Mesenchymal stem cell (in vitro differentiated cells and primary cell): ENCODE data around the gene LKAAEAR1.
A peak's percentile ranks its signal among the peaks of the same experiment; 100 is the strongest.

Experiments
- DNase-seq: peaks from one replicate; pipeline ENCODE4 v3.0.0-alpha.2; 2013
- H2AFZ ChIP-seq: one replicate; pipeline ENCODE4 v1.6.1; 2013; ENCODE audit warnings: low read depth, mild to moderate bottlenecking, control low read depth, inconsistent platforms, low read length, moderate library complexity
- H2AK5ac ChIP-seq: 2 replicates; pipeline ENCODE4 v1.6.1; 2013; ENCODE audit warnings: low read length, moderate library complexity, mild to moderate bottlenecking, inconsistent platforms; ENCODE audit not compliant: severe bottlenecking
- H2BK120ac ChIP-seq: one replicate; pipeline ENCODE4 v1.6.1; 2013; ENCODE audit warnings: low read depth, mild to moderate bottlenecking, inconsistent platforms, low read length, moderate library complexity
- H2BK12ac ChIP-seq, 2 experiments: one replicate each; pipeline ENCODE4 v1.6.1; 2013; ENCODE audit warnings: inconsistent platforms in 2 of 2, low read length in 2 of 2, mild to moderate bottlenecking in 2 of 2, moderate library complexity in 2 of 2, control low read depth in 1 of 2
- H2BK15ac ChIP-seq: one replicate; pipeline ENCODE4 v1.6.1; 2013; ENCODE audit warnings: mild to moderate bottlenecking, low read depth, inconsistent platforms; ENCODE audit not compliant: poor library complexity, severe bottlenecking
- H2BK5ac ChIP-seq: 2 replicates; pipeline ENCODE4 v1.6.1; 2013; ENCODE audit warnings: low read depth, mild to moderate bottlenecking, low read length, control low read depth, inconsistent platforms; ENCODE audit not compliant: poor library complexity, severe bottlenecking
- H3K14ac ChIP-seq, 2 experiments: one replicate each; pipeline ENCODE4 v1.6.1; 2013; ENCODE audit warnings: inconsistent platforms in 2 of 2, low read length in 2 of 2, control low read depth in 1 of 2, mild to moderate bottlenecking in 1 of 2, moderate library complexity in 1 of 2
- H3K18ac ChIP-seq, 2 experiments: one replicate each; pipeline ENCODE4 v1.6.1; 2013; ENCODE audit warnings: inconsistent platforms in 2 of 2, low read length in 2 of 2, control low read depth in 1 of 2, low read depth in 1 of 2, mild to moderate bottlenecking in 1 of 2
- H3K23ac ChIP-seq, 2 experiments: one replicate each; pipeline ENCODE4 v1.6.1; 2013; ENCODE audit warnings: inconsistent platforms in 2 of 2, low read length in 2 of 2, mild to moderate bottlenecking in 2 of 2, moderate library complexity in 2 of 2, control low read depth in 1 of 2
- H3K27ac ChIP-seq: 2 replicates; pipeline ENCODE4 v1.5.1; 2013; ENCODE audit warnings: mild to moderate bottlenecking, moderate library complexity, low read length, control low read depth, inconsistent platforms; ENCODE audit not compliant: poor library complexity, severe bottlenecking
- H3K27me3 ChIP-seq, 2 experiments: 2 replicates each; pipeline versions ENCODE4 v1.6.1 to v1.7.0; 2013; ENCODE audit warnings: low read length in 2 of 2, mild to moderate bottlenecking in 2 of 2, moderate library complexity in 2 of 2, control low read depth in 1 of 2, inconsistent platforms in 1 of 2; ENCODE audit not compliant: control insufficient read depth in 1 of 2, insufficient read depth in 1 of 2
- H3K36me3 ChIP-seq, 2 experiments: 2 replicates each; pipeline versions ENCODE4 v1.6.1 to v1.7.0; 2013; ENCODE audit warnings: low read length in 2 of 2, control low read depth in 1 of 2, inconsistent platforms in 1 of 2, low read depth in 1 of 2, mild to moderate bottlenecking in 1 of 2; ENCODE audit not compliant: insufficient read depth in 2 of 2, control insufficient read depth in 1 of 2
- H3K4ac ChIP-seq, 2 experiments: one replicate each; pipeline ENCODE4 v1.6.1; 2013; ENCODE audit warnings: inconsistent platforms in 2 of 2, low read length in 2 of 2, mild to moderate bottlenecking in 2 of 2, moderate library complexity in 2 of 2, control low read depth in 1 of 2, low read depth in 1 of 2
- H3K4me1 ChIP-seq: 2 replicates; pipeline ENCODE4 v1.6.1; 2013; ENCODE audit warnings: low read depth, low read length, control low read depth; ENCODE audit not compliant: control insufficient read depth, insufficient read depth
- H3K4me2 ChIP-seq: 2 replicates; pipeline ENCODE4 v1.6.1; 2013; ENCODE audit warnings: low read length, mild to moderate bottlenecking, inconsistent platforms; ENCODE audit not compliant: poor library complexity, severe bottlenecking
- H3K4me3 ChIP-seq, 2 experiments: 2 replicates each; pipeline versions ENCODE4 v1.5.1 to v1.7.0; 2013; ENCODE audit warnings: low read length in 2 of 2, mild to moderate bottlenecking in 2 of 2, control low read depth in 1 of 2, low read depth in 1 of 2; ENCODE audit not compliant: insufficient read depth in 1 of 2
- H3K79me1 ChIP-seq: replicated peaks from 2 replicates; pipeline ENCODE4 v1.6.1; 2013; ENCODE audit warnings: mild to moderate bottlenecking, control low read depth, low read length, inconsistent platforms; ENCODE audit not compliant: poor library complexity, severe bottlenecking
- H3K9ac ChIP-seq: 2 replicates; pipeline ENCODE4 v1.7.0; 2013; ENCODE audit warnings: mild to moderate bottlenecking, low read length, moderate library complexity
- H3K9me3 ChIP-seq: 2 replicates; pipeline ENCODE4 v1.7.0; 2013; ENCODE audit warnings: mild to moderate bottlenecking, low read length; ENCODE audit not compliant: control insufficient read depth
- H4K8ac ChIP-seq: one replicate; pipeline ENCODE4 v1.6.1; 2013; ENCODE audit warnings: inconsistent platforms, mild to moderate bottlenecking, low read length, moderate library complexity
- H4K91ac ChIP-seq: one replicate; pipeline ENCODE4 v1.6.1; 2013; ENCODE audit warnings: mild to moderate bottlenecking, low read length, inconsistent platforms
- WGBS: methylation state at CpG from one replicate; pipeline ENCODE4 v1.1.7; 2013; ENCODE audit warnings: mixed read lengths; 5-methylcytosine and 5-hydroxymethylcytosine counted together

The LKAAEAR1 gene

GRCh38 chr20:64101731-64102621 lies 17.8 kb upstream of the LKAAEAR1 start:
- H3K27me3 ChIP-seq, result peaks cover 56 to 57% of the 10 kb centered on the region in 2 experiments
- no peak overlapping the region for H3K18ac ChIP-seq
- H2AK5ac ChIP-seq, result no peak overlapping the region
- no peak overlapping the region for H2BK15ac ChIP-seq
- H3K79me1 ChIP-seq, result no peaks in the 10 kb centered on the region
- no peak overlapping the region for H2BK5ac ChIP-seq
- peaks cover 0 to 10% of the 10 kb centered on the region in 2 experiments for H3K36me3 ChIP-seq
- H4K91ac ChIP-seq, result no peak overlapping the region
- no peak overlapping the region for H3K23ac ChIP-seq
- H2AFZ ChIP-seq, result no peak overlapping the region
- H3K27ac ChIP-seq, result no peak overlapping the region
- H3K14ac ChIP-seq, result no peak overlapping the region
- H3K9ac ChIP-seq, result no peak overlapping the region
- no peaks in the 10 kb centered on the region for H3K9me3 ChIP-seq
- DNase-seq, result no peak
- H3K4me3 ChIP-seq, result no peak overlapping the region
- no peak overlapping the region for H2BK120ac ChIP-seq
- WGBS, result 9% methylated on average over 44 of the region's 64 CpGs
- H4K8ac ChIP-seq, result no peak overlapping the region
- peak overlapping the region; percentile 30 for H3K4me2 ChIP-seq
- H3K4me1 ChIP-seq, result peaks cover 21% of the 10 kb centered on the region
- H2BK12ac ChIP-seq, result no peak overlapping the region
- no peak overlapping the region for H3K4ac ChIP-seq

DNA sequence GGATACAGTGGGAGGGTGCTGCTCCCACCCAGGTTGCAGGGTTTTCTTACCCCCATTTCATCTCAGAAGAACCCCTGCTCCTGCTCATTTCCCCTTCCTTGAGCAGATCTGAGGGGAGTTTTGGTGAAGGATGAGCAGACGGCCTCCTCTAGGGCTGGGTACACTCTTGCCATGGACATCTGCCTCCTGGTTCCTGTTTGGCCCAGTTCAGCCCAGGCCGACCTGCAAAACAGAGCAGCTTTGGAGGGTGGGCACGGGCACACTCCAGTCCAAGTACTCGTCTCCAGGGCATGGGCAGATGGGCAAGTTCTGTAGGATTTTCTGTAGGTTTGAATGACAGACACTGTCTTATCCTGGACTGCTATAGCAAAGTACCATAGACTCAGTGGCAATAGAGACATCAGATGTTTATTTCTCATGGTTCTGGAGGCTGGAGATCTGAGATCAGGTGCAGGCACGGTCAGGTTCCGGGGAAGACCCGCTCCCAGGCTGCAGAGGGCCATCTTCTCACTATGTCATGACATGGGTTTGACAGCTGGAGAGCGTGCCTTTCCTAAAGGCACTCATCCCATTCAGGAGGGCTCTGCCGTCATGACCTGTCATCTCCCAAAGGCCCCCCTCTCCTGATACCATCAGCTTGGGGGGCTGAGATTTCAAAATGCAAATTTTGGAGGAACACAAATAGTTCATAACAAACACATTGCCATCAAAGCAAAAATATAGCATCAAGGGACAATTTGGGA lies 16.9 kb upstream of the LKAAEAR1 start:
- H3K9ac ChIP-seq, result no peak overlapping the region
- H3K9me3 ChIP-seq, result no peaks in the 10 kb centered on the region
- H4K91ac ChIP-seq, result no peak overlapping the region
- H3K36me3 ChIP-seq, result peaks cover 0 to 10% of the 10 kb centered on the region in 2 experiments
- no peak overlapping the region for H3K27ac ChIP-seq
- WGBS, result 72% methylated on average over 9 of the region's 9 CpGs
- H3K4me3 ChIP-seq, result no peak overlapping the region
- no peak for DNase-seq
- no peak overlapping the region for H3K4ac ChIP-seq
- H2BK120ac ChIP-seq, result no peak overlapping the region
- no peak overlapping the region for H2AK5ac ChIP-seq
- no peak overlapping the region for H3K23ac ChIP-seq
- no peak overlapping the region for H3K18ac ChIP-seq
- H3K14ac ChIP-seq, result no peak overlapping the region
- H3K79me1 ChIP-seq, result no peaks in the 10 kb centered on the region
- peaks cover 49 to 51% of the 10 kb centered on the region in 2 experiments for H3K27me3 ChIP-seq
- no peak overlapping the region for H2BK15ac ChIP-seq
- no peak overlapping the region for H4K8ac ChIP-seq
- H3K4me2 ChIP-seq, result no peak overlapping the region
- no peak overlapping the region for H2BK5ac ChIP-seq
- no peak overlapping the region for H2AFZ ChIP-seq
- H2BK12ac ChIP-seq, result no peak overlapping the region
- H3K4me1 ChIP-seq, result peaks cover 21% of the 10 kb centered on the region

DNA sequence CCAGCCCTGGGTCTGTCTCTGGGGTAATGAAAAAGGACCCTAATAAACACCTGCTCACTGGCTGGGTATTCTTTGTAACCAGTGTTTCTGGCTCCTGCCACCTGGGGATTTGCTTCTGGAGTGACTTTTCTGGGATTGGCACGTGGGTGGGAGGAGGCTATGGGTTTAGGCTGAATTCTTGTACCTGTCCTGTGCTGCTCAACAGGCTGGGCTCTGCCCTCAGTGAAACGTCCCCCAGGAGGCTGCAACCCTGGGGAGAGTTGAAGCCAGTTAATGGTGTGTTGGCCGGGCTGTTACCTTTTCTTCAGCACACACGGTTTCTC lies 16.3 kb upstream of the LKAAEAR1 start:
- H4K8ac ChIP-seq, result no peak overlapping the region
- no peak overlapping the region for H2BK5ac ChIP-seq
- no peak overlapping the region for H3K23ac ChIP-seq
- H3K9ac ChIP-seq, result no peak overlapping the region
- H3K14ac ChIP-seq, result no peak overlapping the region
- H2AFZ ChIP-seq, result no peak overlapping the region
- no peak for DNase-seq
- H3K27me3 ChIP-seq, result peaks cover 47 to 51% of the 10 kb centered on the region in 2 experiments
- 43% methylated on average over 1 of the region's 4 CpGs for WGBS
- H3K4ac ChIP-seq, result no peak overlapping the region
- no peaks in the 10 kb centered on the region for H3K9me3 ChIP-seq
- H3K4me2 ChIP-seq, result no peak overlapping the region
- H3K4me3 ChIP-seq, result no peak overlapping the region
- no peak overlapping the region for H3K18ac ChIP-seq
- H2AK5ac ChIP-seq, result no peak overlapping the region
- no peak overlapping the region for H4K91ac ChIP-seq
- H2BK120ac ChIP-seq, result no peak overlapping the region
- no peak overlapping the region for H2BK12ac ChIP-seq
- no peak overlapping the region for H2BK15ac ChIP-seq
- H3K27ac ChIP-seq, result no peak overlapping the region
- peaks cover 0 to 10% of the 10 kb centered on the region in 2 experiments for H3K36me3 ChIP-seq
- H3K79me1 ChIP-seq, result no peaks in the 10 kb centered on the region
- H3K4me1 ChIP-seq, result peaks cover 21% of the 10 kb centered on the region

GRCh38 chr20:64099880-64100565 lies 15.8 kb upstream of the LKAAEAR1 start:
- Histone ChIP-seq H2BK12ac (no peak overlapping the region), H3K27ac (no peak overlapping the region), H2BK120ac (no peak overlapping the region), H2BK5ac (no peak overlapping the region), H3K18ac (no peak overlapping the region), H3K9ac (no peak overlapping the region), H3K4ac (no peak overlapping the region), H3K27me3 (peaks cover 47 to 51% of the 10 kb centered on the region in 2 experiments), H2BK15ac (no peak overlapping the region), H3K9me3 (no peaks in the 10 kb centered on the region), H2AK5ac (no peak overlapping the region), H3K4me1 (peaks cover 21% of the 10 kb centered on the region), H3K23ac (no peak overlapping the region), H3K14ac (no peak overlapping the region), H4K8ac (no peak overlapping the region), H2AFZ (no peak overlapping the region), H4K91ac (no peak overlapping the region), H3K4me3 (no peak overlapping the region), H3K4me2 (no peak overlapping the region), H3K79me1 (no peaks in the 10 kb centered on the region), H3K36me3 (peaks cover 0 to 10% of the 10 kb centered on the region in 2 experiments)
- WGBS, result 70% methylated on average over 14 of the region's 14 CpGs
- DNase-seq, result no peak
